ENCODE results near the gene IMPA2. TPM values are rescaled to one million over a fixed set of nuclear protein-coding genes. Genes with fewer than 3 reads are reported as not detected.
A peak's percentile ranks its signal among the peaks of the same experiment; 100 is the strongest.

Gene IMPA2
- polyA plus RNA-seq, 1 donor = 94.5 TPM

GRCh38 chr18:12007063-12007462 lies 25.8 kb downstream of the IMPA2 start:
- DNase-seq = no peak

DNA sequence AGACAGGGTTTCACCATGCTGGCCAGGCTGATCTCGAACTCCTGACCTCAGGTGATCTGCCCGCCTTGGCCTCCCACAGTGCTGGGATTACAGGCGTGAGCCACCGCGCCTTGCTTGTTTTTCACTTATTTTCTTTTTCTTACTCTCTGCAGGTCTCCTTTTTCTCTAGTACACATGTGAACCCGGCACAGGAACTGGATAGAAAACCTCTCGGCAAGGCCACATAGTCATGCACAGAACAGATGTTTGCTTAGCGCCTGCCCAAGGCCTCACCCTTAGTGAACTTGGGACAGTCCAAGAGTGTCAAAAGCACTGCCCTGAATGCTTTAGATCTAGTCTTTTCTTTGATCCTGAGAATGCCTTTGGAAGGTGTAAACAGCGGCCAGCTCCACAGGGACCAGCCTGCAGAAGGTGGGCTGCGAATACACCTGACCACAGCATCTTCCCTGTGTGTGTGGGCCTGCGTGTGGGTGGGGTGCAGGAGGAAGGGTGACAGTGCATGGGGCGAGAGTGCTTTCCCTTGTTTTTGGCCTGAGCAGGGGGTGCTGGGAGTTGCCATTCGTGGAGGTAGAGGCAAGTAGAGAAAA lies 27.0 kb downstream of the IMPA2 start:
- no peak for DNase-seq

DNA sequence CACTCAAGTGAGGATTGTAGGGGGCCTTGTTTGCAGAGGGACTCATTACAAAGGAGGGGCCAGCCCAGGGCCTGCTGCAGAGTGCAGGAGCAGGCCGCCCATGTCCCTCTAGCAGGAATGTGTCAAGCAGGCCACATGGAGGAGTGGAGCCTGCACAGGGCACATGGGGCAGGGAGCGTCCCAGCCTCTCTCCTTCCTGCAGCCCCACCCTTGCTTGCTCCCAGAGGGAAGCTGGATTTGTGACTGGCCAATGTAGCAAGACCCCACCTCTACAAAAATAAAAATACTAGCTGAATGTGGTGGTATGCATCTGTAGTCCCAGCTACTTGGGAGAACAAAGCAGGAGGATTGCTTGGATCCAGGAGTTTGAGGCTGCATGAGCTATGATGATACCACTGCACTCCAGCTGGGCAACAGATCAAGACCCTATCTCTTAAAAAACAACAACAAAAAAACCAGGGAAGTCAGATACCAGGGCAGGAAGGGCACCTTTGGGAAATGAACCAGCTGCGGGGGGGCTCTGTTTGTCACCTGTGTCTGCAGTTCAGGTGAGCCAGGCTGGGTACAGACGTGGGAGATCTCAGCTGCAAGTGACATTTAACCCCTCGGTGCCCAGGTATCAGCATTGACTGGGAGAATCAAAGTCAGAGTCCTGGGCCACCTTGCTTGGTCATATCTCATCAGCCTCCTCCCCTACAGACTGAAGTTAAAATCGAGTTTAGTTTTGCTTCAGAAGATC lies 27.7 kb downstream of the IMPA2 start:
- no peak for DNase-seq

- no peak for DNase-seq
These were observed 28.4 kb downstream of the IMPA2 start for GRCh38 chr18:12009581-12010140.

DNA sequence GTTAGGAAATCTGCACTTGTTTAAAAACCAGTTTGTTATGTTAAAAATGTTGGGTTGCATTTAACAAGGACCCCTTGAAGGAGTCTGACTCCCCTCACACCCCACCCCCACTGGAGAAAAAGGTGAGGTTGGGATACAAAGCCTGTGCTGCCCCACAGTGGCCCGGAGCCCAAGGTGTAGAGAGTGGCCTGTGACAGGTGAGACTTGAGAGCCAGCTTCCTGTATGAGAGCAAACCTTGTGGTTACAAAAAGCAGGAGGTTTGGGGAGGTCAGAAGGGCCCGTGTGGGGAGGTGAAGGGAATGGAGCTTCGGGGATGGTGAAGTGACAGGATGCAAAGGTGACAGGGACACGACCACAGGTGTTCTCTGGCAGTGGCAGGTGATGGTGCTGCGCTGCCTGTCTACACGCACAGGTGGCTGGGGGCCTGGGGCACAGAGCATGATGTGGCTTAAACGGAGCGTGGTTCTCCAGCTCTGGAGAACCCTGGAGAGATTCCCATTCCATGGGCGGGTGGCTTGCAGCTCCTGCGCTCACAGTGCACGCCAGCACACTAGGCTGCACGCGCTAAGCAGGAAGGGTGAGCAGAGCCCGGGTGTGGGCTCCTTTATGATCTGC lies 29.0 kb downstream of the IMPA2 start:
- DNase-seq = no peak

DNA sequence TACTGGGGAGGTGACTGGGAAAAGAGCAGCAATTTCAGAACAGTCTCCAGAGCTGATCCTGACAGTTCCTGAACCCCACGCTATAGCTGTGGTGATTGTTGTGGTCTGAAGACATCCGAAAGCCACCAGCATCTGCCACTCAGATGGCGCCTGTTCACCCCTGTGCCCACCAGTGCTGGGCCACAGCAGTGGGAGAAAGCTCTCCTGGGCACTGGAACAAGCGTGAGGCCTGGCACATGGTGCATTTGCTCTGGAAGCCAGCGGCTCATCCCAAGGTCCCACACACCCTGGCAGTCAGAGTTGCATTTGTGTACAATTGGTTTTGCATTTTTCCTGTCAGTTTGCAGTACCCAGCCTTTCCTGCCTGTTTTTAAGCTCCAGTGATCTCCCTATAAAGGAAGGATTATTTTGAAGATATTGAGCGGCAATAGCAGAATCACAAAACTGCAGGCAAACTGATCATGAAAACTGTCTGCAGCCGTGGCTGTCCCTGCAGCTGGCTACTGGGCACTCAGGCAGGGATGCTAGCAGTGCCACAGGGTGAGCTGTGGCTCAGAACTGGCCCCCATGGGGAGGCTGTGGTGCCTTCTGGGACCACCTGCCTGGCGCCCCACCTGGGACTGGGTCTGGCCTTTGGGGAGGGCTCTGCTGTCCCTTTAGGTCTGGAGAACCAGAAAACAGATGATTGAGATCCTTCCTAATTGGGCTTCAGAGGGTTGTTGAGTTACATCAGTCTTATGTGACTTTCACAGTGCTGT lies 30.1 kb downstream of the IMPA2 start:
- no peak for DNase-seq

DNA sequence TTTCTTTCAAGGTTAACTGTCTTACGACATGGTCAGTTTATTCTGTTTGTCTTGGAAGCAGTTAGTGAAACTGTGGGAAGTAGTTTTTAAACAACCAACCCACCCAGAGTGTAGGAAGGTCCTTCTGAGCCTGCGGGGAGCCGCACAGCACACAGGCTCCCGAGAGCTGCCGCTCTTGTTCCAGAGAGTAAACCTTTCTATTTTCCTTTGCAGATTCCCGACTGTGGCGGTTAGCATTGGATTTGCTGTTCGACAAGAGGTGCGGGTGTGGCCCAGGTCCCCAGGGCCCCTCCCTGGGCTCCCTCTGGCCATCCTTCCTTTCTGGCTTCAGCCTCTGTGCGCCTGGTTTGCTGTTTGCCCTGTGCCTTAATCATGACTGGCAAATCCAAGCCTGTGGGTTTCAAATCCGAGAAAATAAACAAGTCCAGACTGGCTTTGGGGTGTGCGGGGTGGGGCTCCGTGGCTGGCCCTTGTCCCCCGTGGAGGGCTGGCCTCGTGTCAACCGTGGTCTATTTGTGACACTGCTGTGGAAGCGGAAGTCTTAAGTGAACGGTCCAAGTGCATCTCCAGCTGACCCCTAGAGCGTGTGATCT lies 30.7 kb downstream of the IMPA2 start:
- peak; percentile 43 for DNase-seq

- no peak for DNase-seq
These were observed 31.4 kb downstream of the IMPA2 start for GRCh38 chr18:12012697-12013096.

DNA sequence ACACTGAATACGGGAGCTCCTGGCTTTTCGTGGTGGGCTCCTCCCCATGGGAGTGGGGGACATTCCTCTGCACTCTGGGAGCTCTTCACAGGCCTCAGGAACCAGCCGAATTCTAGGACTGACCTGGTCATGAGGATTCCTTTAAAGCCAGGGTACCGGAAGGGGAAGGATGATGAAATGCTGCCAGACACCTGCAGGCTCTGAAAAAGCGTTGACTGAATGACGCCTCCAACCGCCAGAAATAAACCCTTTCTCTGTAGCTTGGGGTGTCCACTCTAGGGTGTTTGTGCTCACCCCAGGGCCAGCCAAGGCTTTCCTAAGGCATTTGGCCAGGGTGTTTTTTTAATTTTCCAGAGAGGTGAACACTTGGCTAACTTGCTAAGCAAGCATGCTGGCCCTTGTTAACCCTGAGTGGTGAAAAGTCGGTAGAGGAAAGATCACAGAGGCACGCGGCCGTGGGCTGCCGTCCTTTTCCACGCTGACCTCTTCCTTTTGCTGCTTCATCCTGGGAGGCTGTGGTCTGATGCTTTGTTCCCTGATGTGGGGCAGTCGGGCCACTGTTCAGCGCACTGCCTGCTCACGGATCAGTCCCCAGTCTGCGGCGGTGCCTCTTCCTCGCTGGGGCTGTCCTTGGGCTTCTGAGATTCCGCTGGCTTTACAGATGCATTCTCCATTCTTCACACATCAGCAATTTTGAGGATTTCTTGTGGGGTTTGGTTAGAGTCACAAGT lies 32.0 kb downstream of the IMPA2 start:
- no peak for DNase-seq

- no peak for DNase-seq
These were observed 32.8 kb downstream of the IMPA2 start for GRCh38 chr18:12014086-12014485.

DNA sequence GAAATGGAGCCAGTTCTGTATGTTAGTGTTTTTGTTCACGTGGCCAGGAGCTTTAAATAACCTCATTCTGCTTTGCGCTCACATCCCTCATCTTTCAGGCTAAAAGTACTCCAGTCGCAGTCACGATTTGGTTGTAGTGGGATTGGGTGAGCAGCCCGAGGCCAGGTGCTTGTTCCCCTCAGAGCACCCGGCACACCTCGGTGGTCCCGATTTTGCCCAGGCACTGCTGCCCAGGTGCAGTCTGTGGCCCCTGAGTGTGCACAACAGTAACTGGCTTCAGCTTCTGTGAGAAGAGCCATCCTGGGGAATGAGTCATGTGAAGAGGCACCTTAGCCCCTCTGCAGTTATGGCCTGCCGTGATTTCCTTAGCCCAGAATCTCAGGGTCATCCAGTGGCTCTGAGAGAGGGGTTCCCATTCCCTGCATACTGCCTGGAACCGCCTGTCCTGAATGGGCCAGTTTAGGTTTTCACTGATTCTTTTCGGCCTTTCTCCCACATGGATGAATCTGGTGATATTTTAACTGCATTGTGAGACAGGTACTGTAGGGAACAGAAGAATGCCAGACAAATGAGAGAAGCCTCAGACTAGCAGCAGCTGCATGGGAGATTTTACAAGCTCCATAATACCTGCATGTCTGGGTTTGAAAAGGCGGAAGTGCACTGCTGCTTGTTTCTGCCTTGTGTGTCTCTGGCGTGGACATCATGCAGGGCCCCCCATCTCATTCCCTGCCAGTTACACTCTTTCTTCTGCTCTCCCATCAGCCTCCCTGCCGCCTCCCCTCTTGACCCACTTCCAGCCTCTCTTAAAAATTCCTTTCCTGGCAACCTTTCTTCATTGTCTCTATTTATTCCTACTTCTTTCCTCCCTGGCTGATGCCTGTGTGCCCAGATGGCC lies 33.5 kb downstream of the IMPA2 start:
- DNase-seq = no peak

GRCh38 chr18:12015416-12016062 lies 34.2 kb downstream of the IMPA2 start:
- DNase-seq = no peak

- DNase-seq = no peak
These were observed 35.8 kb downstream of the IMPA2 start for GRCh38 chr18:12017081-12017480.

GRCh38 chr18:12018861-12019260 lies 37.6 kb downstream of the IMPA2 start:
- no peak for DNase-seq

GRCh38 chr18:12021077-12021476 lies 39.8 kb downstream of the IMPA2 start:
- DNase-seq = no peak

GRCh38 chr18:12021596-12021995 lies 40.3 kb downstream of the IMPA2 start:
- DNase-seq = no peak

GRCh38 chr18:12023375-12023774 lies 42.1 kb downstream of the IMPA2 start:
- no peak for DNase-seq

DNA sequence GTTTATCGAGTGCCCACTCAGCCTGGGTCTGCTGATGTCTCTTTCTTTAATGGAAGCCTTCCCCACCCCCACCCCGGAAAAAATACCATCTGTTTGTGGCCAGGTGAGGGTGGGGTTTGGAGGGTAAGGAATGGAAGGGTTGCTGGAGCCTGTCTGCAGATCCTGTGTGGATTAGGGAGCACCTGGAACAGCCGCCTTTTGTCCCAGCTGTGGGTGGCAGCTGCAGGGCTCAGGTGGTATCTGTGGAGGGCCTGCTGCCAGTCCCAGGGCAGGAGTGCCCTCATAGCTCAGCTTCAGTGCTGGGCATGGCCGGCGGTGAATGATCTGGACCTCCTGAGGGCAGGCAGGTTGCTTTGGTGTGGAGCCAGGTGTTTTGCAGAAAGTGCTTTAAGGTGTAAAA lies 45.3 kb downstream of the IMPA2 start:
- DNase-seq = no peak

GRCh38 chr18:12027046-12027445 lies 45.7 kb downstream of the IMPA2 start:
- no peak for DNase-seq

DNA sequence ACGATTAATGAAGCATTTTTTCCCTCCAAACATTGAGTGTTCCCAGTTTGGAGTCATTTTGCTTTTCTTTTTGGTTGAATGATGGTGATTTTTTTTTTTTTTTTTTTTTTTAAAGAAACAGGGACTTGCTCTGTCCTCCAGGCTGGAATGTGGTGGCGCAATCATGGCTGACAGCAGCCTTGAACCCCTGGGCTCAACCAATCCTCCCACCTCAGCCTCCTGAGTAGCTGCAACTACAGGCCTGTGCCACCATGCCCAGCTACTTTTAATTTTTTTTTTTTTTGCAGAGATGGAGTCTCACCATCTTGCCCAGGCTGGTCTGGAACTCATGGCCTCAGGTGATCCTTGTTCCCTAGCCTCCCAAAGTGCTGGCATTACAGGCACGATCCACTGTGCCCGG lies 46.2 kb downstream of the IMPA2 start:
- no peak for DNase-seq

Measured in left kidney (tissue), 2 donors.